HEK293 (cell line): ENCODE data around the gene MKNK2.

Experiments used
- PATZ1 ChIP-seq: fragments of 450-650 bp; formaldehyde crosslinking; IDR thresholded peaks from 2 replicates; pipeline ENCODE4 v1.5.1; 2016; ENCODE audit warnings: missing biosample characterization, missing genetic modification characterization
- ZFP41 ChIP-seq: fragments of 450-650 bp; formaldehyde crosslinking; IDR thresholded peaks from 2 replicates; pipeline ENCODE4 v1.5.1; 2016; ENCODE audit warnings: missing biosample characterization, missing genetic modification characterization, borderline replicate concordance
- ZNF596 ChIP-seq: fragments of 450-650 bp; IDR thresholded peaks from 2 replicates; pipeline ENCODE4 v1.5.0; 2018; ENCODE audit warnings: missing biosample characterization, mild to moderate bottlenecking, missing genetic modification characterization, moderate library complexity
- ZNF639 ChIP-seq: fragments of 450-650 bp; formaldehyde crosslinking; IDR thresholded peaks from 2 replicates; pipeline ENCODE4 v1.5.1; 2016; ENCODE audit warnings: missing biosample characterization, missing genetic modification characterization
- ZNF792 ChIP-seq: fragments of 450-650 bp; formaldehyde crosslinking; IDR thresholded peaks from 2 replicates; pipeline ENCODE4 v1.5.1; 2016; ENCODE audit warnings: missing biosample characterization, missing genetic modification characterization

GRCh38 chr19:2012941-2013682, 37.9 kb downstream of the MKNK2 start:
- TF ChIP-seq ZNF639 (tag by site-specific recombination) (no peak), ZNF792 (tag by site-specific recombination) (no peak), PATZ1 (no peak), ZFP41 (no peak), ZNF596 (tag by site-specific recombination) (no peak)
